CD14-positive monocyte (primary cell): ENCODE measurements around the gene CADM1. TPM values are rescaled to one million over a fixed set of nuclear protein-coding genes. Genes with fewer than 3 reads are reported as not detected.

Experiments used
- DNase-seq, 3 donors: peaks; one replicate each; pipeline ENCODE4 v3.0.0-alpha.2; 2011 to 2022
- H2AFZ ChIP-seq: 2 replicates; pipeline ENCODE4 v1.6.0; 2012; ENCODE audit warnings: mild to moderate bottlenecking, low read depth, low read length, inconsistent platforms; ENCODE audit not compliant: insufficient read depth, poor library complexity, severe bottlenecking
- H3K27ac ChIP-seq, 2 donors: 1 replicate in 1 of 2; 2 replicates in 1 of 2; pipeline ENCODE4 v1.5.1; 2012 to 2013; ENCODE audit warnings: low read length in 2 of 2, control low read depth in 1 of 2, inconsistent platforms in 1 of 2, low read depth in 1 of 2, mild to moderate bottlenecking in 1 of 2
- H3K27me3 ChIP-seq, 2 donors: one replicate each; pipeline versions ENCODE4 v1.6.0 to v1.6.1; 2011 to 2013; ENCODE audit warnings: low read length in 2 of 2; ENCODE audit not compliant: control insufficient read depth in 2 of 2, insufficient read depth in 2 of 2
- H3K36me3 ChIP-seq, 2 donors: replicated peaks in 1 of 2; 1 replicate in 1 of 2; 2 replicates in 1 of 2; pipeline versions ENCODE4 v1.5.1 to v1.6.1; 2012 to 2013; ENCODE audit warnings: low read length in 2 of 2, control low read depth in 1 of 2, inconsistent platforms in 1 of 2, mild to moderate bottlenecking in 1 of 2; ENCODE audit not compliant: insufficient read depth in 2 of 2, control insufficient read depth in 1 of 2
- H3K4me1 ChIP-seq, 2 donors: 1 replicate in 1 of 2; 2 replicates in 1 of 2; pipeline versions ENCODE4 v1.5.1 to v1.6.1; 2012 to 2013; ENCODE audit warnings: low read length in 2 of 2, control low read depth in 1 of 2, inconsistent platforms in 1 of 2, mild to moderate bottlenecking in 1 of 2, moderate library complexity in 1 of 2; ENCODE audit not compliant: insufficient read depth in 2 of 2, control insufficient read depth in 1 of 2
- H3K4me2 ChIP-seq: replicated peaks from 2 replicates; pipeline ENCODE3; 2012; ENCODE audit warnings: low read length, moderate library complexity, mild to moderate bottlenecking; ENCODE audit not compliant: poor library complexity, severe bottlenecking; ENCODE audit errors: extremely low read depth
- H3K4me3 ChIP-seq, 3 experiments: fragments of 200-600 bp in 1 of 3; sonication (generic) in 1 of 3; replicated peaks in 1 of 3; 1 replicate in 2 of 3; 2 replicates in 1 of 3; pipeline ENCODE4 v1.5.1; 2011 to 2013; ENCODE audit warnings: low read length in 3 of 3, mild to moderate bottlenecking in 3 of 3, control low read depth in 2 of 3, low read depth in 2 of 3, inconsistent platforms in 1 of 3, moderate library complexity in 1 of 3
- H3K79me2 ChIP-seq: 2 replicates; pipeline ENCODE4 v1.6.0; 2012; ENCODE audit warnings: mild to moderate bottlenecking, control low read depth, inconsistent platforms, low read length, moderate library complexity; ENCODE audit not compliant: insufficient read depth
- H3K9ac ChIP-seq: 2 replicates; pipeline ENCODE4 v1.6.0; 2017; ENCODE audit warnings: low read length, mild to moderate bottlenecking; ENCODE audit not compliant: insufficient read depth, poor library complexity, severe bottlenecking
- H3K9me3 ChIP-seq, 2 donors: replicated peaks in 1 of 2; 1 replicate in 1 of 2; 2 replicates in 1 of 2; pipeline versions ENCODE4 v1.5.1 to v1.6.1; 2012 to 2013; ENCODE audit warnings: low read length in 2 of 2, control low read depth in 1 of 2; ENCODE audit not compliant: control insufficient read depth in 1 of 2, insufficient read depth in 1 of 2
- H4K20me1 ChIP-seq: 2 replicates; pipeline ENCODE4 v1.6.0; 2012; ENCODE audit warnings: mild to moderate bottlenecking, low read length, control low read depth, moderate library complexity; ENCODE audit not compliant: insufficient read depth
- H3K27ac Mint-ChIP-seq, 7 donors: one replicate each; pipeline ENCODE4 v1.8.0; 2020; ENCODE audit warnings: mild to moderate bottlenecking in 7 of 7, mixed read lengths in 7 of 7, moderate library complexity in 6 of 7, inconsistent platforms in 2 of 7
- H3K27me3 Mint-ChIP-seq, 3 donors: one replicate each; pipeline ENCODE4 v1.8.0; 2021 to 2022; ENCODE audit warnings: low read depth in 3 of 3, mild to moderate bottlenecking in 3 of 3, mixed read lengths in 3 of 3, moderate library complexity in 3 of 3, inconsistent platforms in 1 of 3
- H3K36me3 Mint-ChIP-seq, 2 donors: one replicate each; pipeline ENCODE4 v1.8.0; 2020; ENCODE audit warnings: mixed read lengths in 2 of 2, inconsistent platforms in 1 of 2, mild to moderate bottlenecking in 1 of 2
- H3K4me1 Mint-ChIP-seq: one replicate; pipeline ENCODE4 v1.8.0; 2020; ENCODE audit warnings: mild to moderate bottlenecking, mixed read lengths
- H3K4me3 Mint-ChIP-seq, 2 donors: one replicate each; pipeline ENCODE4 v1.8.0; 2020; ENCODE audit warnings: mild to moderate bottlenecking in 2 of 2, mixed read lengths in 2 of 2, moderate library complexity in 1 of 2
- H3K9me3 Mint-ChIP-seq, 7 donors: one replicate each; pipeline ENCODE4 v1.8.0; 2020 to 2022; ENCODE audit warnings: mixed read lengths in 7 of 7, mild to moderate bottlenecking in 6 of 7, moderate library complexity in 6 of 7, inconsistent platforms in 2 of 7
- CTCF ChIP-seq: fragments of 200-600 bp; IDR thresholded peaks from one replicate; pipeline ENCODE4 v1.8.0; 2022; ENCODE audit warnings: antibody characterized with exemption, mild to moderate bottlenecking
- WGBS: methylation state at CpG from one replicate; pipeline ENCODE4 v1.1.5; 2013; ENCODE audit warnings: missing lambda C conversion rate; ENCODE audit not compliant: insufficient coverage; 5-methylcytosine and 5-hydroxymethylcytosine counted together
- intact Hi-C, 2 donors: fragments of 100-400 bp; cut with micrococcal nuclease; formaldehyde crosslinking; loops; one replicate each; pipeline versions ENCODE4 v1.15.0 to v1.15.1; 2023
- polyA plus RNA-seq, 3 donors: library from polyadenylated mRNA; depleted of rRNA in 1 of 3; unstranded in 2 of 3; stranded (reverse) in 1 of 3; fragments of 300-500 nt in 2 of 3; fragments of >200 nt in 1 of 3; fragmentation: Illumina TruSeq in 2 of 3; gene quantifications; 1 replicate in 2 of 3; 2 replicates in 1 of 3; pipeline ENCODE4 v1.2.3, GENCODE V29; 2012 to 2021

CADM1 gene
- polyA plus RNA-seq, 3 donors = not detected

GRCh38 chr11:115407496-115407895 is 96.7 kb downstream of the CADM1 start:
- no peak for DNase-seq
- no peaks in the 10 kb centered on the region for H3K27me3 ChIP-seq
- intact Hi-C loops = no loop called here
- H3K36me3 ChIP-seq = no peaks in the 10 kb centered on the region
- Mint-ChIP-seq H3K36me3 (no peaks in the 10 kb centered on the region), H3K27me3 (peaks cover 3 to 7% (median 6%) of the 10 kb centered on the region in 3 donors), H3K4me3 (no peak overlapping the region), H3K27ac (no peak overlapping the region), H3K9me3 (peaks cover 0 to 3% (median 0%) of the 10 kb centered on the region in 7 donors), H3K4me1 (no peaks in the 10 kb centered on the region)
- H3K4me2 ChIP-seq = no peak overlapping the region
- no peak overlapping the region for H3K9ac ChIP-seq
- 100% methylated on average over 2 of the region's 5 CpGs for WGBS
- no peak overlapping the region for H2AFZ ChIP-seq
- H3K79me2 ChIP-seq = no peaks in the 10 kb centered on the region
- H3K27ac ChIP-seq = no peak overlapping the region
- H4K20me1 ChIP-seq = no peaks in the 10 kb centered on the region
- H3K4me3 ChIP-seq = no peak overlapping the region
- no peak for TF ChIP-seq CTCF
- H3K4me1 ChIP-seq = no peaks in the 10 kb centered on the region
- no peaks in the 10 kb centered on the region for H3K9me3 ChIP-seq

- H3K27ac Mint-ChIP-seq = no peak overlapping the region
- Histone ChIP-seq H3K4me3 (no peak overlapping the region), H3K9me3 (no peaks in the 10 kb centered on the region), H2AFZ (no peak overlapping the region), H4K20me1 (no peaks in the 10 kb centered on the region), H3K79me2 (no peaks in the 10 kb centered on the region), H3K27ac (no peak overlapping the region), H3K4me2 (no peak overlapping the region), H3K9ac (no peak overlapping the region), H3K4me1 (no peaks in the 10 kb centered on the region), H3K27me3 (no peaks in the 10 kb centered on the region), H3K36me3 (no peaks in the 10 kb centered on the region)
- peaks cover 3 to 7% (median 6%) of the 10 kb centered on the region in 3 donors for H3K27me3 Mint-ChIP-seq
- H3K9me3 Mint-ChIP-seq = peaks cover 0 to 3% (median 0%) of the 10 kb centered on the region in 7 donors
- WGBS = no CpG with 5 or more reads among the region's 4 CpGs
- intact Hi-C loops = no loop called here
- no peak for DNase-seq
- no peaks in the 10 kb centered on the region for H3K4me1 Mint-ChIP-seq
- H3K4me3 Mint-ChIP-seq = no peak overlapping the region
- no peaks in the 10 kb centered on the region for H3K36me3 Mint-ChIP-seq
- no peak for TF ChIP-seq CTCF
These were observed 97.8 kb downstream of the CADM1 start for GRCh38 chr11:115406404-115406803.
